Forelimb muscle (tissue), 1 donor: Measurements from ENCODE around the gene BNC1. TPM values are rescaled to one million over a fixed set of nuclear protein-coding genes. Genes with fewer than 3 reads are reported as not detected.
"Not testable (repeated sequence)": the region's sequence is repeated elsewhere in the genome, so short reads cannot be mapped to it uniquely, and the experiment has no call there.

ENCODE experiments used
- DNase-seq: peaks from one replicate; pipeline ENCODE4 v3.0.0-alpha.2; 2013; ENCODE audit warnings: low read depth
- polyA plus RNA-seq: library from polyadenylated mRNA; unstranded; fragments of 120-200 nt; gene quantifications from one replicate; pipeline ENCODE4 v1.2.1, GENCODE V29; 2013; ENCODE audit not compliant: insufficient read length

BNC1 gene
- polyA plus RNA-seq, 1 donor: 1.8 TPM

GRCh38 chr15:83248151-83249029 lies 36.1 kb downstream of the BNC1 start:
- peak; percentile 60 for DNase-seq

GRCh38 chr15:83243634-83244033 lies 40.8 kb downstream of the BNC1 start:
- DNase-seq: no peak

GRCh38 chr15:83230242-83230641 lies 54.2 kb downstream of the BNC1 start:
- no peak for DNase-seq

- DNase-seq: no peak
Observed at GRCh38 chr15:83225449-83225848, 59.0 kb downstream of the BNC1 start.

- not testable (repeated sequence) for DNase-seq
Observed at GRCh38 chr15:83221781-83222180, 62.7 kb downstream of the BNC1 start.

- DNase-seq: no peak
Observed at GRCh38 chr15:83219026-83219425, 65.4 kb downstream of the BNC1 start.

GRCh38 chr15:83215306-83215705 lies 69.2 kb downstream of the BNC1 start:
- no peak for DNase-seq

- DNase-seq: no peak
Observed at GRCh38 chr15:83210619-83211018, 73.8 kb downstream of the BNC1 start.

GRCh38 chr15:83209333-83209732 lies 75.1 kb downstream of the BNC1 start:
- DNase-seq: no peak

GRCh38 chr15:83208367-83208661 lies 76.2 kb downstream of the BNC1 start:
- no peak for DNase-seq

GRCh38 chr15:83207660-83208366 lies 76.7 kb downstream of the BNC1 start, which contains the start of gene HDGFL3:
Gene HDGFL3 (minus strand): TSS chr15:83207823. CDS start chr15:83207414, 409 bp downstream.
- no peak for DNase-seq

- DNase-seq: no peak
Observed at GRCh38 chr15:83207009-83207659, 77.3 kb downstream of the BNC1 start.

GRCh38 chr15:83206526-83207008 lies 77.9 kb downstream of the BNC1 start:
- DNase-seq: no peak

Other genes starting within 250 kb of the BNC1 start
- 115 TPM for gene BTBD1, start 217.4 kb downstream of the BNC1 start, polyA plus RNA-seq
- 58.0 TPM for gene TM6SF1, start 177.0 kb downstream of the BNC1 start, polyA plus RNA-seq
- gene HDGFL3, start 76.8 kb downstream of the BNC1 start, polyA plus RNA-seq: 38.1 TPM
- gene SH3GL3, start 162.7 kb upstream of the BNC1 start, polyA plus RNA-seq: 6.5 TPM